ENCODE data around the gene SPDEF. TPM values are rescaled to one million over a fixed set of nuclear protein-coding genes. Genes with fewer than 3 reads are reported as not detected.

Gene SPDEF
- total and polyA plus RNA-seq, 2 experiments from 2014 or later, result 0.69 TPM; not detected in 1

GRCh38 chr6:34532230-34532629, 23.9 kb downstream of the SPDEF start:
- Histone ChIP-seq H3K9me2 (ENCODE audit: insufficient read depth) (no peaks in the 10 kb centered on the region), H2AFZ (no peak overlapping the region), H3K27me3 (ENCODE audit: insufficient read depth) (no peaks in the 10 kb centered on the region), H3K79me2 (replicated peaks; ENCODE audit: insufficient read depth) (no peaks in the 10 kb centered on the region), H3K4me2 (no peak overlapping the region), H3F3A (replicated peaks; ENCODE audit: low read depth) (no peaks in the 10 kb centered on the region), H3K4me3 (no peak overlapping the region), H3K27ac (ENCODE audit: low read depth) (no peak overlapping the region), H4K20me1 (replicated peaks; ENCODE audit: insufficient read depth) (no peaks in the 10 kb centered on the region), H3K36me3 (ENCODE audit: insufficient read depth) (no peaks in the 10 kb centered on the region), H3K4me1 (ENCODE audit: insufficient read depth) (peaks cover 10% of the 10 kb centered on the region)
- no peak for DNase-seq (ENCODE audit: low spot score)
- no peak overlapping the region for H3K27ac Mint-ChIP-seq
- H3K36me3 Mint-ChIP-seq (ENCODE audit: low read depth), result peaks cover 2% of the 10 kb centered on the region; the same call in 2 of the 3 replicates
- H3K27me3 Mint-ChIP-seq (ENCODE audit: insufficient read depth, low read depth, poor library complexity), result peaks cover 15% of the 10 kb centered on the region
- no peak for ATAC-seq
- TF ChIP-seq CREB1 (CRISPR knock-in tag; IDR thresholded peaks at IDR 0.05; ENCODE audit: low read depth), result no peak
- no peak for TF ChIP-seq EZH2phosphoT487 (IDR thresholded peaks at IDR 0.05; ENCODE audit: unreplicated experiment)
- TF ChIP-seq ZNF462 (CRISPR knock-in tag; IDR thresholded peaks at IDR 0.05), result no peak
- no peak for TF ChIP-seq REST (IDR thresholded peaks at IDR 0.05; ENCODE audit: unreplicated experiment)
- no peak for TF ChIP-seq NANOG (IDR thresholded peaks at IDR 0.05; ENCODE audit: borderline replicate concordance)
- TF ChIP-seq ZNF331 (CRISPR knock-in tag; IDR thresholded peaks at IDR 0.05; ENCODE audit: low read depth), result no peak
- TF ChIP-seq STAT1 (IDR thresholded peaks at IDR 0.05; ENCODE audit: unreplicated experiment), result no peak
- no peak for TF ChIP-seq JUNB (IDR thresholded peaks at IDR 0.05; ENCODE audit: unreplicated experiment)
- no peak for TF ChIP-seq ZNF114 (CRISPR knock-in tag; IDR thresholded peaks at IDR 0.05)
- no peak for TF ChIP-seq EZH2 (IDR thresholded peaks at IDR 0.05; ENCODE audit: low read depth, unreplicated experiment)
- no peak for TF ChIP-seq POLR2AphosphoS5 (IDR thresholded peaks at IDR 0.05; ENCODE audit: low read depth)
- no peak for TF ChIP-seq ETS1 (IDR thresholded peaks at IDR 0.05)
- no peak for TF ChIP-seq CTCF (conservative IDR thresholded peaks at IDR 0.05; ENCODE audit: low read depth in 2 of 2)
- no peaks in the 10 kb centered on the region; the same call in 2 of the 3 replicates for H3K9me3 Mint-ChIP-seq
- H3K4me1 Mint-ChIP-seq, result peaks cover 18% of the 10 kb centered on the region
- H3K4me3 Mint-ChIP-seq, result peak overlapping the region; percentile 32; the same call in 1 of the 3 replicates
